Right lobe of liver (tissue), 4 donors: Measurements from ENCODE around the gene GPC6.

Source experiments
- POLR2A ChIP-seq: fragments of 450-650 bp; IDR thresholded peaks from one replicate; pipeline ENCODE4 v1.6.1; 2017; ENCODE audit warnings: antibody characterized with exemption, mild to moderate bottlenecking
- TF ChIP-seq, protein P1 (sequence below), 4 donors: fragments of 200-600 bp in 3 of 4; fragments of 450-650 bp in 1 of 4; IDR thresholded peaks; one replicate each; pipeline versions ENCODE4 v1.5.1 to v1.8.0; 2016 to 2022; ENCODE audit warnings: antibody characterized with exemption in 4 of 4, mild to moderate bottlenecking in 2 of 4
- donor health status: DM: no; HTN: no; CAD: no.
- donor health status: DM: no; HTN: no; CAD: no.
- donor health status: DM: no; HTN: yes; CAD: no.

DNA sequence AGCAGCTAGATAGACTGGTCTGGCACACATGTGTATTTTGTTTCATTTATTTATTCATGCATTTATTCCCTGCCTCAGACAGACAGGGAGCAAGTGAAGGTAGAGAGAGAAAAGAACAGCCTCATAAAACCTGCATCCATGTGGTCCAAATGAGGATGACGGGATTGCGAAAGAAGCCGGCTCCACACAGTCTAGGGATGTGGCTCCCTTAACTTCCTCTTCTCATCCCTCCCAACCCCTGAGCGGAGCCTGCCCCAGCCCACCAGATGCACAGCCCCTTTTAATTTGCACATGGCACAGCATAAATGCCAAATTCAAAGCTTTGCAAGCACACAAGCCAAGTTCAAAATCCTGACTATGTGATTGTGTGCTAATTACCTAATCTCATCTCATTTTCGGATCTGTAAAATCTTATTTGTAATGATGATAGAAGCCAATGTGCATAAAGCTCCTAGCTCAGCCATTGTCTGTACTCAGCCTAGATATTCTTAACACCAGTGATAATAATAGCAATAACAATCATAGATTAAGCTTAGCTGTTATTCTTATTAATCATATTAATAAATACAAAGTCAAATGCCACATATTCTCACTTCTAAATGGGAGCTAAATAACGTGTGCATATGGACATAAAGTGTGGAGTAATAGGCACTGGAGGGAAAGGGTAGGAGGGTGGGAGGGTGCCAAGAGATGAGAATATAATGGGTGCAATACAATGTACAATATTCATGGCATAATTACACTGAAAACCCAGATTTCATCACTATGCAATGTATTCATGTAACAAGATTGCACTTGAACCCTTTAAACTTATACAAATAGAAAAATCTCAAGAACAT, 1096.5 kb downstream of the GPC6 start:
- TF ChIP-seq, protein P1, sequence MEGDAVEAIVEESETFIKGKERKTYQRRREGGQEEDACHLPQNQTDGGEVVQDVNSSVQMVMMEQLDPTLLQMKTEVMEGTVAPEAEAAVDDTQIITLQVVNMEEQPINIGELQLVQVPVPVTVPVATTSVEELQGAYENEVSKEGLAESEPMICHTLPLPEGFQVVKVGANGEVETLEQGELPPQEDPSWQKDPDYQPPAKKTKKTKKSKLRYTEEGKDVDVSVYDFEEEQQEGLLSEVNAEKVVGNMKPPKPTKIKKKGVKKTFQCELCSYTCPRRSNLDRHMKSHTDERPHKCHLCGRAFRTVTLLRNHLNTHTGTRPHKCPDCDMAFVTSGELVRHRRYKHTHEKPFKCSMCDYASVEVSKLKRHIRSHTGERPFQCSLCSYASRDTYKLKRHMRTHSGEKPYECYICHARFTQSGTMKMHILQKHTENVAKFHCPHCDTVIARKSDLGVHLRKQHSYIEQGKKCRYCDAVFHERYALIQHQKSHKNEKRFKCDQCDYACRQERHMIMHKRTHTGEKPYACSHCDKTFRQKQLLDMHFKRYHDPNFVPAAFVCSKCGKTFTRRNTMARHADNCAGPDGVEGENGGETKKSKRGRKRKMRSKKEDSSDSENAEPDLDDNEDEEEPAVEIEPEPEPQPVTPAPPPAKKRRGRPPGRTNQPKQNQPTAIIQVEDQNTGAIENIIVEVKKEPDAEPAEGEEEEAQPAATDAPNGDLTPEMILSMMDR (IDR thresholded peaks at IDR 0.05) = no peak
- no peak for TF ChIP-seq POLR2A
